Trophoblast cell (in vitro differentiated cells and primary cell): ENCODE measurements around the gene FBXO10.

Experiments used
- DNase-seq, 2 donors: peaks; one replicate each; pipeline ENCODE4 v3.0.0-alpha.2; 2016
- H2AFZ ChIP-seq: 2 replicates; pipeline ENCODE4 v1.6.1; 2013; ENCODE audit warnings: low read length, moderate library complexity, mild to moderate bottlenecking; ENCODE audit not compliant: insufficient read depth, poor library complexity
- H2AK5ac ChIP-seq: 2 replicates; pipeline ENCODE4 v1.6.1; 2013; ENCODE audit warnings: mild to moderate bottlenecking, low read length
- H2BK120ac ChIP-seq: 2 replicates; pipeline ENCODE4 v1.6.1; 2013; ENCODE audit warnings: low read length, mild to moderate bottlenecking, moderate library complexity; ENCODE audit not compliant: insufficient read depth, poor library complexity
- H2BK12ac ChIP-seq: 2 replicates; pipeline ENCODE4 v1.6.1; 2013; ENCODE audit warnings: mild to moderate bottlenecking, low read length, moderate library complexity
- H2BK5ac ChIP-seq: 2 replicates; pipeline ENCODE4 v1.6.1; 2013; ENCODE audit warnings: low read length, low read depth, moderate library complexity, mild to moderate bottlenecking; ENCODE audit not compliant: poor library complexity
- H3K14ac ChIP-seq: 2 replicates; pipeline ENCODE4 v1.6.1; 2013; ENCODE audit warnings: mild to moderate bottlenecking, low read length
- H3K18ac ChIP-seq: 2 replicates; pipeline ENCODE4 v1.6.1; 2013; ENCODE audit warnings: mild to moderate bottlenecking, low read length
- H3K23ac ChIP-seq: 2 replicates; pipeline ENCODE4 v1.6.1; 2013; ENCODE audit warnings: low read length
- H3K27ac ChIP-seq: 2 replicates; pipeline ENCODE4 v1.5.1; 2013; ENCODE audit warnings: low read depth, mild to moderate bottlenecking, inconsistent platforms, low read length, moderate library complexity
- H3K27me3 ChIP-seq: 2 replicates; pipeline ENCODE4 v1.6.1; 2013; ENCODE audit warnings: inconsistent platforms, mild to moderate bottlenecking, low read length, moderate library complexity; ENCODE audit not compliant: insufficient read depth
- H3K36me3 ChIP-seq, 2 experiments: 1 replicate in 1 of 2; 2 replicates in 1 of 2; pipeline ENCODE4 v1.6.1; 2013; ENCODE audit warnings: low read length in 2 of 2, mild to moderate bottlenecking in 2 of 2, moderate library complexity in 1 of 2; ENCODE audit not compliant: insufficient read depth in 2 of 2, control insufficient read depth in 1 of 2
- H3K4ac ChIP-seq: 2 replicates; pipeline ENCODE4 v1.6.1; 2013; ENCODE audit warnings: low read depth, mild to moderate bottlenecking, low read length, moderate library complexity
- H3K4me1 ChIP-seq, 2 experiments: 1 replicate in 1 of 2; 2 replicates in 1 of 2; pipeline ENCODE4 v1.6.1; 2013; ENCODE audit warnings: low read length in 2 of 2, mild to moderate bottlenecking in 2 of 2, moderate library complexity in 1 of 2; ENCODE audit not compliant: insufficient read depth in 2 of 2, control insufficient read depth in 1 of 2
- H3K4me2 ChIP-seq: 2 replicates; pipeline ENCODE4 v1.6.1; 2013; ENCODE audit warnings: inconsistent platforms, mild to moderate bottlenecking, low read length, moderate library complexity
- H3K4me3 ChIP-seq: 2 replicates; pipeline ENCODE4 v1.5.1; 2013; ENCODE audit warnings: mild to moderate bottlenecking, low read depth, low read length, inconsistent platforms
- H3K79me1 ChIP-seq: one replicate; pipeline ENCODE4 v1.6.1; 2013; ENCODE audit warnings: low read length
- H3K79me2 ChIP-seq: 2 replicates; pipeline ENCODE4 v1.6.1; 2013; ENCODE audit warnings: low read length, mild to moderate bottlenecking; ENCODE audit not compliant: control insufficient read depth, insufficient read depth, poor library complexity
- H3K9ac ChIP-seq: 2 replicates; pipeline ENCODE4 v1.6.1; 2013; ENCODE audit warnings: mild to moderate bottlenecking, low read length
- H3K9me3 ChIP-seq: 2 replicates; pipeline ENCODE4 v1.6.1; 2013; ENCODE audit warnings: low read depth, mild to moderate bottlenecking, control low read depth, inconsistent platforms, low read length; ENCODE audit not compliant: insufficient read depth
- H4K12ac ChIP-seq: 2 replicates; pipeline ENCODE4 v1.6.1; 2013; ENCODE audit warnings: low read depth, mild to moderate bottlenecking, low read length, moderate library complexity
- H4K8ac ChIP-seq: 2 replicates; pipeline ENCODE4 v1.6.1; 2013; ENCODE audit warnings: low read depth, mild to moderate bottlenecking, low read length, moderate library complexity
- H4K91ac ChIP-seq: one replicate; pipeline ENCODE4 v1.6.1; 2013; ENCODE audit warnings: low read depth, mild to moderate bottlenecking, low read length, moderate library complexity
- WGBS: extraction: QIAGEN DNeasy Blood & Tissue Kit; methylation state at CpG from one replicate; pipeline ENCODE4 v1.1.7; 2013; ENCODE audit warnings: missing lambda C conversion rate; ENCODE audit not compliant: insufficient read length, insufficient coverage; ENCODE audit errors: extremely low coverage; 5-methylcytosine and 5-hydroxymethylcytosine counted together

Gene FBXO10

GRCh38 chr9:37582548-37583157, 6.5 kb upstream of the FBXO10 start:
- no peak overlapping the region for H4K8ac ChIP-seq
- H3K4ac ChIP-seq, result no peak overlapping the region
- no peak overlapping the region for H2AK5ac ChIP-seq
- no peak overlapping the region for H3K14ac ChIP-seq
- no CpG with 5 or more reads among the region's 6 CpGs for WGBS
- no peak overlapping the region for H4K91ac ChIP-seq
- no peak overlapping the region for H3K4me3 ChIP-seq
- H3K79me2 ChIP-seq, result no peaks in the 10 kb centered on the region
- no peak overlapping the region for H2AFZ ChIP-seq
- H3K9me3 ChIP-seq, result no peaks in the 10 kb centered on the region
- no peak overlapping the region for H3K27ac ChIP-seq
- H3K27me3 ChIP-seq, result no peaks in the 10 kb centered on the region
- no peak overlapping the region for H4K12ac ChIP-seq
- no peak overlapping the region for H2BK12ac ChIP-seq
- no peak overlapping the region for H3K4me2 ChIP-seq
- no peak overlapping the region for H2BK5ac ChIP-seq
- H3K79me1 ChIP-seq, result no peaks in the 10 kb centered on the region
- no peak overlapping the region for H3K9ac ChIP-seq
- no peak overlapping the region for H3K18ac ChIP-seq
- H2BK120ac ChIP-seq, result no peak overlapping the region
- H3K36me3 ChIP-seq, result peaks cover 5 to 23% of the 10 kb centered on the region in 2 experiments
- DNase-seq, result peak; percentile 9 to 77
- H3K23ac ChIP-seq, result no peak overlapping the region
- H3K4me1 ChIP-seq, result no peaks in the 10 kb centered on the region

GRCh38 chr9:37575511-37575914, 667 bp downstream of the FBXO10 start:
- H2AFZ ChIP-seq, result peak overlapping the region; percentile 82
- H3K18ac ChIP-seq, result peak overlapping the region; percentile 89
- peak overlapping the region; percentile 53 for H3K4ac ChIP-seq
- peak in 1 of 2 donors; percentile 16 for DNase-seq
- H2BK120ac ChIP-seq, result peak overlapping the region; percentile 80
- H3K9ac ChIP-seq, result peak overlapping the region; percentile 52
- no peak overlapping the region for H3K23ac ChIP-seq
- no peaks in the 10 kb centered on the region for H3K27me3 ChIP-seq
- peak overlapping the region; percentile 98 for H3K4me2 ChIP-seq
- H4K12ac ChIP-seq, result peak overlapping the region; percentile 77
- no peak overlapping the region for H2AK5ac ChIP-seq
- H2BK5ac ChIP-seq, result no peak overlapping the region
- peaks cover 8% of the 10 kb centered on the region for H3K79me1 ChIP-seq
- H3K79me2 ChIP-seq, result peaks cover 5% of the 10 kb centered on the region
- peaks cover under 1% of the 10 kb centered on the region in 2 experiments for H3K36me3 ChIP-seq
- H3K4me3 ChIP-seq, result peak overlapping the region; percentile 72
- H3K4me1 ChIP-seq, result peaks cover 10 to 17% of the 10 kb centered on the region in 2 experiments
- peak overlapping the region; percentile 88 for H4K8ac ChIP-seq
- peak overlapping the region; percentile 90 for H3K14ac ChIP-seq
- no CpG with 5 or more reads among the region's 5 CpGs for WGBS
- H3K27ac ChIP-seq, result peak overlapping the region; percentile 50
- H3K9me3 ChIP-seq, result no peaks in the 10 kb centered on the region
- no peak overlapping the region for H2BK12ac ChIP-seq
- H4K91ac ChIP-seq, result peak overlapping the region; percentile 75

- H3K27ac ChIP-seq, result peak overlapping the region; percentile 36
These were observed 1.2 kb downstream of the FBXO10 start for GRCh38 chr9:37575001-37575400.

GRCh38 chr9:37574241-37574721, 1.9 kb downstream of the FBXO10 start:
- Histone ChIP-seq H2BK12ac (no peak overlapping the region), H3K4me3 (no peak overlapping the region), H3K23ac (no peak overlapping the region), H3K9me3 (no peaks in the 10 kb centered on the region), H3K79me2 (peaks cover 5% of the 10 kb centered on the region), H3K4me2 (peak overlapping the region; percentile 45), H2BK120ac (no peak overlapping the region), H3K36me3 (no peaks in the 10 kb centered on the region), H3K27me3 (no peaks in the 10 kb centered on the region), H4K8ac (no peak overlapping the region), H3K9ac (no peak overlapping the region), H3K27ac (peak overlapping the region; percentile 5), H3K14ac (no peak overlapping the region), H4K91ac (no peak overlapping the region), H2AFZ (no peak overlapping the region), H4K12ac (no peak overlapping the region), H3K4ac (no peak overlapping the region), H2BK5ac (no peak overlapping the region), H3K18ac (no peak overlapping the region), H2AK5ac (no peak overlapping the region), H3K4me1 (peaks cover 10 to 17% of the 10 kb centered on the region in 2 experiments), H3K79me1 (peaks cover 8% of the 10 kb centered on the region)
- no CpG with 5 or more reads among the region's 5 CpGs for WGBS
- DNase-seq, result no peak

More at GRCh38 chr9:37575001-37575400, 1.2 kb downstream of the FBXO10 start:
- H2BK120ac ChIP-seq, result no peak overlapping the region
- H3K23ac ChIP-seq, result no peak overlapping the region
- H3K36me3 ChIP-seq, result no peaks in the 10 kb centered on the region
- no peak overlapping the region for H2BK5ac ChIP-seq
- peaks cover 5% of the 10 kb centered on the region for H3K79me2 ChIP-seq
- H3K14ac ChIP-seq, result no peak overlapping the region
- no peak overlapping the region for H4K8ac ChIP-seq
- H2AK5ac ChIP-seq, result no peak overlapping the region
- no peak for DNase-seq
- H3K9me3 ChIP-seq, result no peaks in the 10 kb centered on the region
- H3K79me1 ChIP-seq, result peaks cover 8% of the 10 kb centered on the region
- peaks cover 10 to 17% of the 10 kb centered on the region in 2 experiments for H3K4me1 ChIP-seq
- no peak overlapping the region for H3K4me3 ChIP-seq
- WGBS, result no CpG with 5 or more reads among the region's 5 CpGs
- H2AFZ ChIP-seq, result no peak overlapping the region
- H4K12ac ChIP-seq, result no peak overlapping the region
- no peak overlapping the region for H3K4ac ChIP-seq
- H3K9ac ChIP-seq, result peak overlapping the region; percentile 20
- H3K18ac ChIP-seq, result no peak overlapping the region
- H3K4me2 ChIP-seq, result peak overlapping the region; percentile 98
- no peaks in the 10 kb centered on the region for H3K27me3 ChIP-seq
- H2BK12ac ChIP-seq, result no peak overlapping the region
- H4K91ac ChIP-seq, result no peak overlapping the region
